SK-N-SH treated with all-trans-retinoic acid at 6 μM for 48 hours (cell line): ENCODE measurements around the gene PTGDR2.

Source experiments
- ATAC-seq: fragments of 200-7000 bp; cut with Tn5 transposase; 3 replicates; pipeline ENCODE4 v1.9.1; 2020; ENCODE audit warnings: mild to moderate bottlenecking, moderate library complexity
- BACH2 ChIP-seq: fragments of 250-450 bp; sonication (Bioruptor Pico); IDR thresholded peaks from 2 replicates; pipeline ENCODE4 v1.9.0; 2021; ENCODE audit warnings: mild to moderate bottlenecking, borderline replicate concordance
- CSDC2 ChIP-seq: fragments of 250-450 bp; sonication (Bioruptor Pico); IDR thresholded peaks from 2 replicates; pipeline ENCODE4 v1.5.0; 2020; ENCODE audit warnings: mild to moderate bottlenecking, moderate library complexity
- ESRRG ChIP-seq: fragments of 250-450 bp; sonication (Bioruptor Pico); IDR thresholded peaks from 2 replicates; pipeline ENCODE4 v1.6.1; 2021; ENCODE audit warnings: mild to moderate bottlenecking
- GLIS3 ChIP-seq: fragments of 250-450 bp; sonication (Bioruptor Pico); IDR thresholded peaks from 2 replicates; pipeline ENCODE4 v1.5.0; 2020; ENCODE audit warnings: mild to moderate bottlenecking, moderate library complexity
- ISL1 ChIP-seq: fragments of 250-450 bp; sonication (Bioruptor Pico); IDR thresholded peaks from 2 replicates; pipeline ENCODE4 v2.1.2; 2022; ENCODE audit warnings: mild to moderate bottlenecking, moderate library complexity
- OSR1 ChIP-seq: fragments of 250-450 bp; sonication (Bioruptor Pico); IDR thresholded peaks from 2 replicates; pipeline ENCODE4 v1.8.0; 2022; ENCODE audit warnings: moderate library complexity, mild to moderate bottlenecking, inconsistent platforms
- PPARA ChIP-seq: fragments of 250-450 bp; sonication (Bioruptor Pico); IDR thresholded peaks from 2 replicates; pipeline ENCODE4 v1.5.0; 2020; ENCODE audit warnings: mild to moderate bottlenecking, borderline replicate concordance
- SNAI2 ChIP-seq: fragments of 250-450 bp; sonication (Bioruptor Pico); IDR thresholded peaks from 2 replicates; pipeline ENCODE4 v1.5.0; 2020; ENCODE audit warnings: mild to moderate bottlenecking, moderate library complexity
- TOX ChIP-seq: fragments of 250-450 bp; sonication (Bioruptor Pico); IDR thresholded peaks from 2 replicates; pipeline ENCODE4 v1.8.0; 2021; ENCODE audit warnings: mild to moderate bottlenecking, moderate library complexity, borderline replicate concordance
- ZC3H10 ChIP-seq: fragments of 250-450 bp; sonication (Bioruptor Pico); IDR thresholded peaks from 2 replicates; pipeline ENCODE4 v1.5.1; 2021; ENCODE audit warnings: mild to moderate bottlenecking, moderate library complexity
- ZFP3 ChIP-seq: fragments of 250-450 bp; sonication (Bioruptor Pico); IDR thresholded peaks from 2 replicates; pipeline ENCODE4 v1.5.0; 2020; ENCODE audit warnings: mild to moderate bottlenecking, moderate library complexity
- ZFP30 ChIP-seq: fragments of 450-650 bp; formaldehyde crosslinking; IDR thresholded peaks from 2 replicates; pipeline ENCODE4 v1.5.0; 2022; ENCODE audit warnings: mild to moderate bottlenecking, moderate library complexity
- ZNF70 ChIP-seq: fragments of 450-650 bp; formaldehyde crosslinking; IDR thresholded peaks from 2 replicates; pipeline ENCODE4 v1.5.0; 2020; ENCODE audit warnings: mild to moderate bottlenecking, moderate library complexity
- TF ChIP-seq, protein P1 (sequence below): fragments of 250-450 bp; sonication (Bioruptor Pico); IDR thresholded peaks from 2 replicates; pipeline ENCODE4 v1.5.1; 2020; ENCODE audit warnings: low read depth, mild to moderate bottlenecking, moderate library complexity
- TF ChIP-seq, protein P2 (sequence below): fragments of 250-450 bp; sonication (Bioruptor Pico); IDR thresholded peaks from 2 replicates; pipeline ENCODE4 v1.5.0; 2020; ENCODE audit warnings: mild to moderate bottlenecking, moderate library complexity
- TF ChIP-seq, protein P3 (sequence below): fragments of 250-450 bp; sonication (Bioruptor Pico); IDR thresholded peaks from 2 replicates; pipeline ENCODE4 v1.5.1; 2021; ENCODE audit warnings: mild to moderate bottlenecking, moderate library complexity
- TF ChIP-seq, protein P4 (sequence below): fragments of 250-450 bp; sonication (Bioruptor Pico); IDR thresholded peaks from 2 replicates; pipeline ENCODE4 v1.8.0; 2020; ENCODE audit warnings: mild to moderate bottlenecking, moderate library complexity, borderline replicate concordance
- TF ChIP-seq, protein P5 (sequence below): fragments of 250-450 bp; sonication (Bioruptor Pico); IDR thresholded peaks from 2 replicates; pipeline ENCODE4 v1.8.0; 2021; ENCODE audit warnings: low read depth, mild to moderate bottlenecking, moderate library complexity, borderline replicate concordance

The PTGDR2 gene

GRCh38 chr11:60876168-60876485, 20.4 kb upstream of the PTGDR2 start:
- no peak for ATAC-seq
- TF ChIP-seq ISL1 (CRISPR knock-in tag) (no peak), GLIS3 (CRISPR knock-in tag) (no peak), ZC3H10 (CRISPR knock-in tag) (no peak)
- TF ChIP-seq, protein P1, sequence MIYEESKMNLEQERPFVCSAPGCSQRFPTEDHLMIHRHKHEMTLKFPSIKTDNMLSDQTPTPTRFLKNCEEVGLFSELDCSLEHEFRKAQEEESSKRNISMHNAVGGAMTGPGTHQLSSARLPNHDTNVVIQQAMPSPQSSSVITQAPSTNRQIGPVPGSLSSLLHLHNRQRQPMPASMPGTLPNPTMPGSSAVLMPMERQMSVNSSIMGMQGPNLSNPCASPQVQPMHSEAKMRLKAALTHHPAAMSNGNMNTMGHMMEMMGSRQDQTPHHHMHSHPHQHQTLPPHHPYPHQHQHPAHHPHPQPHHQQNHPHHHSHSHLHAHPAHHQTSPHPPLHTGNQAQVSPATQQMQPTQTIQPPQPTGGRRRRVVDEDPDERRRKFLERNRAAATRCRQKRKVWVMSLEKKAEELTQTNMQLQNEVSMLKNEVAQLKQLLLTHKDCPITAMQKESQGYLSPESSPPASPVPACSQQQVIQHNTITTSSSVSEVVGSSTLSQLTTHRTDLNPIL (CRISPR knock-in tag), result no peak

GRCh38 chr11:60875366-60876167, 19.8 kb upstream of the PTGDR2 start:
- no peak for ATAC-seq
- TF ChIP-seq ISL1 (CRISPR knock-in tag) (no peak), ZNF70 (CRISPR knock-in tag) (no peak), ZFP3 (CRISPR knock-in tag) (no peak), SNAI2 (CRISPR knock-in tag) (no peak), ESRRG (CRISPR knock-in tag) (no peak), GLIS3 (CRISPR knock-in tag) (no peak), CSDC2 (CRISPR knock-in tag) (no peak), PPARA (CRISPR knock-in tag) (no peak), BACH2 (no peak)
- TF ChIP-seq, protein P2, sequence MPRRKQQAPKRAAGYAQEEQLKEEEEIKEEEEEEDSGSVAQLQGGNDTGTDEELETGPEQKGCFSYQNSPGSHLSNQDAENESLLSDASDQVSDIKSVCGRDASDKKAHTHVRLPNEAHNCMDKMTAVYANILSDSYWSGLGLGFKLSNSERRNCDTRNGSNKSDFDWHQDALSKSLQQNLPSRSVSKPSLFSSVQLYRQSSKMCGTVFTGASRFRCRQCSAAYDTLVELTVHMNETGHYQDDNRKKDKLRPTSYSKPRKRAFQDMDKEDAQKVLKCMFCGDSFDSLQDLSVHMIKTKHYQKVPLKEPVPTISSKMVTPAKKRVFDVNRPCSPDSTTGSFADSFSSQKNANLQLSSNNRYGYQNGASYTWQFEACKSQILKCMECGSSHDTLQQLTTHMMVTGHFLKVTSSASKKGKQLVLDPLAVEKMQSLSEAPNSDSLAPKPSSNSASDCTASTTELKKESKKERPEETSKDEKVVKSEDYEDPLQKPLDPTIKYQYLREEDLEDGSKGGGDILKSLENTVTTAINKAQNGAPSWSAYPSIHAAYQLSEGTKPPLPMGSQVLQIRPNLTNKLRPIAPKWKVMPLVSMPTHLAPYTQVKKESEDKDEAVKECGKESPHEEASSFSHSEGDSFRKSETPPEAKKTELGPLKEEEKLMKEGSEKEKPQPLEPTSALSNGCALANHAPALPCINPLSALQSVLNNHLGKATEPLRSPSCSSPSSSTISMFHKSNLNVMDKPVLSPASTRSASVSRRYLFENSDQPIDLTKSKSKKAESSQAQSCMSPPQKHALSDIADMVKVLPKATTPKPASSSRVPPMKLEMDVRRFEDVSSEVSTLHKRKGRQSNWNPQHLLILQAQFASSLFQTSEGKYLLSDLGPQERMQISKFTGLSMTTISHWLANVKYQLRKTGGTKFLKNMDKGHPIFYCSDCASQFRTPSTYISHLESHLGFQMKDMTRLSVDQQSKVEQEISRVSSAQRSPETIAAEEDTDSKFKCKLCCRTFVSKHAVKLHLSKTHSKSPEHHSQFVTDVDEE, result no peak
- TF ChIP-seq, protein P3, sequence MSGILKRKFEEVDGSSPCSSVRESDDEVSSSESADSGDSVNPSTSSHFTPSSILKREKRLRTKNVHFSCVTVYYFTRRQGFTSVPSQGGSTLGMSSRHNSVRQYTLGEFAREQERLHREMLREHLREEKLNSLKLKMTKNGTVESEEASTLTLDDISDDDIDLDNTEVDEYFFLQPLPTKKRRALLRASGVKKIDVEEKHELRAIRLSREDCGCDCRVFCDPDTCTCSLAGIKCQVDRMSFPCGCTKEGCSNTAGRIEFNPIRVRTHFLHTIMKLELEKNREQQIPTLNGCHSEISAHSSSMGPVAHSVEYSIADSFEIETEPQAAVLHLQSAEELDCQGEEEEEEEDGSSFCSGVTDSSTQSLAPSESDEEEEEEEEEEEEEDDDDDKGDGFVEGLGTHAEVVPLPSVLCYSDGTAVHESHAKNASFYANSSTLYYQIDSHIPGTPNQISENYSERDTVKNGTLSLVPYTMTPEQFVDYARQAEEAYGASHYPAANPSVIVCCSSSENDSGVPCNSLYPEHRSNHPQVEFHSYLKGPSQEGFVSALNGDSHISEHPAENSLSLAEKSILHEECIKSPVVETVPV (CRISPR knock-in tag), result no peak
- TF ChIP-seq, protein P4, sequence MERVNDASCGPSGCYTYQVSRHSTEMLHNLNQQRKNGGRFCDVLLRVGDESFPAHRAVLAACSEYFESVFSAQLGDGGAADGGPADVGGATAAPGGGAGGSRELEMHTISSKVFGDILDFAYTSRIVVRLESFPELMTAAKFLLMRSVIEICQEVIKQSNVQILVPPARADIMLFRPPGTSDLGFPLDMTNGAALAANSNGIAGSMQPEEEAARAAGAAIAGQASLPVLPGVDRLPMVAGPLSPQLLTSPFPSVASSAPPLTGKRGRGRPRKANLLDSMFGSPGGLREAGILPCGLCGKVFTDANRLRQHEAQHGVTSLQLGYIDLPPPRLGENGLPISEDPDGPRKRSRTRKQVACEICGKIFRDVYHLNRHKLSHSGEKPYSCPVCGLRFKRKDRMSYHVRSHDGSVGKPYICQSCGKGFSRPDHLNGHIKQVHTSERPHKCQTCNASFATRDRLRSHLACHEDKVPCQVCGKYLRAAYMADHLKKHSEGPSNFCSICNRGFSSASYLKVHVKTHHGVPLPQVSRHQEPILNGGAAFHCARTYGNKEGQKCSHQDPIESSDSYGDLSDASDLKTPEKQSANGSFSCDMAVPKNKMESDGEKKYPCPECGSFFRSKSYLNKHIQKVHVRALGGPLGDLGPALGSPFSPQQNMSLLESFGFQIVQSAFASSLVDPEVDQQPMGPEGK (CRISPR knock-in tag), result no peak

DNA sequence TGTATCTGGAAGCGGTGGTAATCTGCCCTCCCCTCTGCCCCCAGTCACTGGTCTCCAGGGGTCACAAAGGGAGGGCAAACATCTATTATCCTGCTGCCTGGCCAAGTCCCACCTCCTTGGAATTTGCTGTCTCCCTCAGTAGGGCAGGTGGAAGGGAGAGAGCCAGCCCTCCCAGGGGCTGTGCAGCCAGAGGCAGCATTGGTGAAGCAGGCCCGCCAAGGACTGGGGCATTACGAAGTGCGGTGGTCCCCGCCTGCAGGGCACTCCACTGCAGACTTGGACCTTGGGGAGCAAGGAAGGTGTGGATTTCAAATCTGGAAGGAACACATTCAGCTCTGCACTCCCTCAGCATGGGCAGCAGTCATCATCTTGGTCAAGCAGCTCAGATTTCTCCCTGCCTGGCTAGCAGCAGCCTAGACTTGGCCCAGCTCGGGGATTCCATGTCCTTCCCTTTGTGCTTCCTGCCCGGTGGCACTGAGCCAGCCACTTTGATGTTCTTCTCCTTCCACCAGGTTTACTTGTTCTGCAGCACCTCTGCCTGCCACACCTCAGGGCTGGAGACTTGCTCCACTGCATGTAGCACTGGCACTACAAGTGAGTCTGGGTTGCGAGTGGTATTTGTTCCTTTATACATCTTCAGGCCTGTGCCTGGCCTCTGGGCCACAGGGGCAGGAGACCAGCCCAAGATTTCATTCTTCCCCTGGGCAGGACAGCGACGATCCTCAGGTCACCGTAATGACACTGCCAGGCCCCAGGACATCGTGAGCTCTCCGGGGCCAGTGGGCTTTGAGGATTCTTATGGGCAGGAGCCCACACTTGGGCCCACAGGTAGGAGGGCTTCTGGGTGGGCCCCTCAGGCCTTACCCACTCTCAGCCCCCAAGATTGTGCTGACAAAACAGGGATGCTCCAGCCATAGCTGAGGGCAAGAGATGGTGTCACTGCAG, 18.9 kb upstream of the PTGDR2 start:
- ATAC-seq, result no peak
- TF ChIP-seq CSDC2 (CRISPR knock-in tag), result no peak
- TF ChIP-seq, protein P1 (CRISPR knock-in tag), result no peak
- TF ChIP-seq, all 23 proteins: peak for 0

DNA sequence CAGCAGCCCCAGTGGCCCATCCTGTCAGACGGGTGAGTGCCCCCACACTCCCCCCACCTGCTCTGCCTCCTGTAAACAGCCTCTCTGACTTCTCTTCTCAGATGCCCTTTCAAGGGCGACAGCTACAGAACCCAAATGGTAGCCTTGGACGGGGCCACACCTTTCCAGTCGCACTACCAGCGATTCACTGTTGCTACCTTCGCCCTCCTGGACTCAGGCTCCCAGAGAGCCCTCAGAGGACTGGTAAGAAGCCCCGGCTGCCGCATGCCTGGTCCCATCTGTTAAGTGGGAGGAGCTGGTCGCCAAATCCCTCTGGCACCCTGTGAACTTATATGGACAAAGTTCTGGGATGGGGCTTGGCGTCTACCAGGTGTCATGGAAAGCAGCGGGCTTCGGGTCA, 17.8 kb upstream of the PTGDR2 start:
- ATAC-seq, result no peak
- TF ChIP-seq OSR1 (CRISPR knock-in tag), result no peak
- no peak for TF ChIP-seq ZFP3 (CRISPR knock-in tag)
- TF ChIP-seq, protein P5, sequence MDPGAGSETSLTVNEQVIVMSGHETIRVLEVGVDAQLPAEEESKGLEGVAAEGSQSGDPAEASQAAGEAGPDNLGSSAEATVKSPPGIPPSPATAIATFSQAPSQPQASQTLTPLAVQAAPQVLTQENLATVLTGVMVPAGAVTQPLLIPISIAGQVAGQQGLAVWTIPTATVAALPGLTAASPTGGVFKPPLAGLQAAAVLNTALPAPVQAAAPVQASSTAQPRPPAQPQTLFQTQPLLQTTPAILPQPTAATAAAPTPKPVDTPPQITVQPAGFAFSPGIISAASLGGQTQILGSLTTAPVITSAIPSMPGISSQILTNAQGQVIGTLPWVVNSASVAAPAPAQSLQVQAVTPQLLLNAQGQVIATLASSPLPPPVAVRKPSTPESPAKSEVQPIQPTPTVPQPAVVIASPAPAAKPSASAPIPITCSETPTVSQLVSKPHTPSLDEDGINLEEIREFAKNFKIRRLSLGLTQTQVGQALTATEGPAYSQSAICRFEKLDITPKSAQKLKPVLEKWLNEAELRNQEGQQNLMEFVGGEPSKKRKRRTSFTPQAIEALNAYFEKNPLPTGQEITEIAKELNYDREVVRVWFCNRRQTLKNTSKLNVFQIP (CRISPR knock-in tag), result no peak
- TF ChIP-seq TOX, result no peak
- no peak for TF ChIP-seq SNAI2 (CRISPR knock-in tag)
- TF ChIP-seq, protein P2, result no peak
- TF ChIP-seq ZFP30 (CRISPR knock-in tag), result no peak
- no peak for TF ChIP-seq PPARA (CRISPR knock-in tag)
- TF ChIP-seq, protein P3 (CRISPR knock-in tag), result no peak
